Calu3 (cell line): ENCODE data around the gene FOXS1. TPM values are rescaled to one million over a fixed set of nuclear protein-coding genes. Genes with fewer than 3 reads are reported as not detected.
A peak's percentile ranks its signal among the peaks of the same experiment; 100 is the strongest.

Source experiments
- BruUV-seq: library from RNA; stranded (reverse); fragments of 400-500 nt; replicated peaks from 2 replicates; lab custom pipeline; 2021; lab: Mats Ljungman, UMichigan
- CTCF ChIA-PET: fragments of 300-600 bp; sonication (Branson Sonifier 250); formaldehyde crosslinking; loops from one replicate; lab custom pipeline; 2022; ENCODE audit warnings: antibody characterized with exemption; lab: Charles Lee
- DNase-seq: peaks from one replicate; pipeline ENCODE4 v3.0.0; 2022
- H3K27ac Mint-ChIP-seq: one replicate; pipeline ENCODE4 v1.8.0; 2022; ENCODE audit warnings: mixed read lengths; ENCODE audit not compliant: unreplicated experiment
- H3K27me3 Mint-ChIP-seq: one replicate; pipeline ENCODE4 v1.8.0; 2022; ENCODE audit warnings: mixed read lengths; ENCODE audit not compliant: unreplicated experiment
- H3K36me3 Mint-ChIP-seq: one replicate; pipeline ENCODE4 v1.8.0; 2022; ENCODE audit warnings: mild to moderate bottlenecking, moderate library complexity, mixed read lengths; ENCODE audit not compliant: insufficient read depth, unreplicated experiment
- H3K4me1 Mint-ChIP-seq: one replicate; pipeline ENCODE4 v1.8.0; 2022; ENCODE audit warnings: mild to moderate bottlenecking, low read depth, mixed read lengths; ENCODE audit not compliant: unreplicated experiment
- H3K4me3 Mint-ChIP-seq: one replicate; pipeline ENCODE4 v1.8.0; 2022; ENCODE audit warnings: mild to moderate bottlenecking, low read depth, moderate library complexity, mixed read lengths; ENCODE audit not compliant: unreplicated experiment
- H3K9me3 Mint-ChIP-seq: one replicate; pipeline ENCODE4 v1.8.0; 2022; ENCODE audit warnings: low read depth, mixed read lengths; ENCODE audit not compliant: unreplicated experiment
- CTCF ChIP-seq: fragments of 200-600 bp; IDR thresholded peaks from one replicate; pipeline ENCODE4 v1.8.0; 2022; ENCODE audit warnings: antibody characterized with exemption; ENCODE audit not compliant: unreplicated experiment
- intact Hi-C: fragments of 100-400 bp; cut with micrococcal nuclease; formaldehyde crosslinking; loops from one replicate; pipeline ENCODE4 v1.10.0; 2022; ENCODE audit not compliant: unreplicated experiment
- total RNA-seq: library from RNA; stranded (reverse); gene quantifications from 2 replicates; pipeline ENCODE4 v1.2.3, GENCODE V29; 2022

FOXS1 gene
- total RNA-seq, 1 experiment from 2014 or later: not detected

DNA sequence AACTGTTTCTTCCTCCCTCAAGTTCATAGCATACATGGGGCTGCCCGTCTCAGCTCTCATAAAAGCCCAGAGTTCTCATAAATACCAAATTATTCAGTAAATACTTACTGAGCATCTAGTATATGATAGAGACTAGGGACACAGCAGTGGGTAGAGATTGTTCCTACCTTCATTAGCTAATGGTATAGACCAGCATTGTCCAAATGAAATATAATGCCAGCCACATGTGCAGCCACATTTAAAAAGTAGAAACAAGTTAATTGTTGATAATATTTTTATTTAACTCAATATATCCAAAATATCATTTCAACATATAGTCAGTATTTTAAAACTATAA lies 26.2 kb upstream of the FOXS1 start:
- intact Hi-C loops: no loop called here
- TF ChIP-seq CTCF: no peak
- no peak for DNase-seq
- no TSS peak for BruUV-seq
- Mint-ChIP-seq H3K27me3 (no peaks in the 10 kb centered on the region), H3K9me3 (no peaks in the 10 kb centered on the region), H3K36me3 (peaks cover 13% of the 10 kb centered on the region), H3K27ac (no peak overlapping the region), H3K4me3 (no peak overlapping the region), H3K4me1 (peaks cover 10% of the 10 kb centered on the region)
- CTCF ChIA-PET: interaction anchor here (0.6 to 0.9 kb wide), 2 partner anchors 44 to 146 kb away, joined by 3 read pairs; no protein-coding TSS in a partner anchor

GRCh38 chr20:31870726-31871617 lies 25.6 kb upstream of the FOXS1 start:
- DNase-seq: no peak
- intact Hi-C loops: no loop called here
- Mint-ChIP-seq H3K9me3 (no peaks in the 10 kb centered on the region), H3K36me3 (peaks cover 13% of the 10 kb centered on the region), H3K27me3 (no peaks in the 10 kb centered on the region), H3K4me1 (peaks cover 10% of the 10 kb centered on the region), H3K27ac (peak overlapping the region; percentile 3), H3K4me3 (peak overlapping the region; percentile 75)
- no peak for TF ChIP-seq CTCF
- BruUV-seq: no TSS peak
- CTCF ChIA-PET: interaction anchor here (0.9 kb wide), 2 partner anchors 60 to 147 kb away, joined by 3 read pairs; no protein-coding TSS in a partner anchor

GRCh38 chr20:31869942-31870725 lies 24.7 kb upstream of the FOXS1 start, which contains the start of the genes DUSP15 and TTLL9:
Gene DUSP15 (minus strand): TSS chr20:31870527. CDS start chr20:31870337, 190 bp downstream.
Gene TTLL9 (plus strand): TSS chr20:31870634. CDS start chr20:31871127, 493 bp downstream.
- TF ChIP-seq CTCF: no peak
- Mint-ChIP-seq H3K36me3 (peaks cover 13% of the 10 kb centered on the region), H3K9me3 (no peaks in the 10 kb centered on the region), H3K4me1 (peaks cover 10% of the 10 kb centered on the region), H3K4me3 (peak within 1 kb of the TSS; percentile 75), H3K27me3 (no peaks in the 10 kb centered on the region), H3K27ac (peak within 1 kb of the TSS; percentile 14)
- peak; percentile 46 for DNase-seq
- BruUV-seq: no TSS peak
- CTCF ChIA-PET: interaction anchor here (0.9 kb wide), 1 partner anchor 61 kb away, joined by 3 read pairs; no protein-coding TSS in a partner anchor
- intact Hi-C loops: no loop called here

DNA sequence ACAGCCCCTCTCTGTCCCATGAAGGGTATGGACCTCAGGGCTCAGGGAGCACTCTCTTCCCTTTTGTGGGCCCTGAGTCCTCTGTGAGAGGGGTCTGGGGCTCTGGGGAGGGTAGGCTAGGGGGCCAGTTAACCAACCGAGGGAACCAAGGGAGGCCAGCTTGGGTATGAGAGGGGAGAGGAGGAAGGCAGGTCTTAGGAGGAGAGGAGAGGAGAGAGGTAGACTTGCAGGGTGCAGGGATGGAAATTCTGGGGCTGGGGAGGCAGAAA lies 24.2 kb upstream of the FOXS1 start:
- no peak for TF ChIP-seq CTCF
- Mint-ChIP-seq H3K9me3 (no peaks in the 10 kb centered on the region), H3K27me3 (no peaks in the 10 kb centered on the region), H3K4me1 (peaks cover 10% of the 10 kb centered on the region), H3K27ac (peak overlapping the region; percentile 14), H3K4me3 (peak overlapping the region; percentile 75), H3K36me3 (peaks cover 13% of the 10 kb centered on the region)
- no TSS peak for BruUV-seq
- CTCF ChIA-PET: no interaction called here
- no peak for DNase-seq
- intact Hi-C loops: no loop called here
